Measurements from ENCODE around the gene NUTM2F.

Gene NUTM2F

GRCh38 chr9:94287877-94288513 lies 40.4 kb downstream of the NUTM2F start:
- peaks cover 14% of the 10 kb centered on the region for H3K36me3 ChIP-seq (ENCODE audit: insufficient read depth, low read length)
- no peak overlapping the region for H3K4me2 ChIP-seq (ENCODE audit: insufficient read depth, low read length)
- no peak overlapping the region for H3K4me3 ChIP-seq (ENCODE audit: low read depth in 1 of 2, low read length in 2 of 2)
- H2AFZ ChIP-seq (ENCODE audit: low read depth, low read length) = no peak overlapping the region
- ATAC-seq (ENCODE audit: insufficient read depth, low read depth) (no peak), DNase-seq (no peak)
- TF ChIP-seq EZH2 (IDR thresholded peaks at IDR 0.05; ENCODE audit: borderline replicate concordance, low read depth, low read length, severe bottlenecking) (no peak), CTCF (IDR thresholded peaks at IDR 0.05; ENCODE audit: borderline replicate concordance, extremely low read depth, low read length, poor library complexity, severe bottlenecking) (no peak)
- H3K9me3 ChIP-seq (ENCODE audit: insufficient read depth, low read length, severe bottlenecking) = no peaks in the 10 kb centered on the region
- no peaks in the 10 kb centered on the region for H4K20me1 ChIP-seq (ENCODE audit: insufficient read depth, low read length)
- no peak overlapping the region for H3K9ac ChIP-seq (ENCODE audit: low read depth, low read length)
- H3K27ac ChIP-seq (ENCODE audit: low read length) = no peak overlapping the region
- H3K4me1 ChIP-seq (ENCODE audit: insufficient read depth, low read length) = no peaks in the 10 kb centered on the region
- no peaks in the 10 kb centered on the region for H3K27me3 ChIP-seq (ENCODE audit: insufficient read depth, low read length, poor library complexity)
- no peaks in the 10 kb centered on the region for H3K79me2 ChIP-seq (ENCODE audit: insufficient read depth, low read length)

- no peaks in the 10 kb centered on the region for H3K79me2 ChIP-seq (ENCODE audit: insufficient read depth, low read length)
- H2AFZ ChIP-seq (ENCODE audit: low read depth, low read length) = no peak overlapping the region
- H3K4me2 ChIP-seq (ENCODE audit: insufficient read depth, low read length) = no peak overlapping the region
- H3K36me3 ChIP-seq (ENCODE audit: insufficient read depth, low read length) = peaks cover 10% of the 10 kb centered on the region; the same call in 1 of the 2 replicates
- H3K9ac ChIP-seq (ENCODE audit: low read depth, low read length) = no peak overlapping the region
- TF ChIP-seq CTCF (IDR thresholded peaks at IDR 0.05; ENCODE audit: borderline replicate concordance, extremely low read depth, low read length, poor library complexity, severe bottlenecking) (no peak), EZH2 (IDR thresholded peaks at IDR 0.05; ENCODE audit: borderline replicate concordance, low read depth, low read length, severe bottlenecking) (no peak)
- no peaks in the 10 kb centered on the region for H3K4me1 ChIP-seq (ENCODE audit: insufficient read depth, low read length)
- no peaks in the 10 kb centered on the region for H3K27me3 ChIP-seq (ENCODE audit: insufficient read depth, low read length, poor library complexity)
- ATAC-seq (ENCODE audit: insufficient read depth, low read depth) = no peak
- H3K4me3 ChIP-seq (ENCODE audit: low read depth in 1 of 2, low read length in 2 of 2) = no peak overlapping the region
- DNase-seq = no peak
- H3K9me3 ChIP-seq (ENCODE audit: insufficient read depth, low read length, severe bottlenecking) = no peaks in the 10 kb centered on the region
- no peaks in the 10 kb centered on the region for H4K20me1 ChIP-seq (ENCODE audit: insufficient read depth, low read length)
- no peak overlapping the region for H3K27ac ChIP-seq (ENCODE audit: low read length)
These were observed 42.3 kb downstream of the NUTM2F start for GRCh38 chr9:94286116-94286515.

- Histone ChIP-seq H3K36me3 (ENCODE audit: insufficient read depth, low read length) (peaks cover 28% of the 10 kb centered on the region), H3K9me3 (ENCODE audit: insufficient read depth, low read length, severe bottlenecking) (peaks cover 10% of the 10 kb centered on the region), H3K4me1 (ENCODE audit: insufficient read depth, low read length) (no peaks in the 10 kb centered on the region), H3K4me3 (ENCODE audit: low read depth in 1 of 2, low read length in 2 of 2) (no peak overlapping the region), H3K4me2 (ENCODE audit: insufficient read depth, low read length) (no peak overlapping the region), H4K20me1 (ENCODE audit: insufficient read depth, low read length) (no peaks in the 10 kb centered on the region), H3K9ac (ENCODE audit: low read depth, low read length) (no peak overlapping the region), H3K79me2 (ENCODE audit: insufficient read depth, low read length) (no peaks in the 10 kb centered on the region), H2AFZ (ENCODE audit: low read depth, low read length) (no peak overlapping the region), H3K27ac (ENCODE audit: low read length) (no peak overlapping the region), H3K27me3 (ENCODE audit: insufficient read depth, low read length, poor library complexity) (no peaks in the 10 kb centered on the region)
- ATAC-seq (ENCODE audit: insufficient read depth, low read depth) = no peak
- TF ChIP-seq EZH2 (IDR thresholded peaks at IDR 0.05; ENCODE audit: borderline replicate concordance, low read depth, low read length, severe bottlenecking) (no peak), CTCF (IDR thresholded peaks at IDR 0.05; ENCODE audit: borderline replicate concordance, extremely low read depth, low read length, poor library complexity, severe bottlenecking) (no peak)
- DNase-seq = no peak
These were observed 47.3 kb downstream of the NUTM2F start for GRCh38 chr9:94281101-94281500.
